Stimulated activated CD8-positive, alpha-beta memory T cell treated with anti-CD3 and anti-CD28 coated beads, Interleukin-15, amount 100 ng/mL, for 24 hours (primary cell): Measurements from ENCODE around the gene FKBP2.

Source experiments
- DNase-seq: peaks from one replicate; pipeline ENCODE4 v3.0.0-alpha.2; 2020; ENCODE audit warnings: low read depth

The FKBP2 gene

GRCh38 chr11:64219755-64220154, 21.1 kb upstream of the FKBP2 start:
- DNase-seq: no peak

GRCh38 chr11:64220271-64220670, 20.6 kb upstream of the FKBP2 start:
- DNase-seq: no peak

- no peak for DNase-seq
Measured at GRCh38 chr11:64220798-64221197, 20.1 kb upstream of the FKBP2 start.

- DNase-seq: no peak
Measured at GRCh38 chr11:64222651-64223000, 18.3 kb upstream of the FKBP2 start.

- no peak for DNase-seq
Measured at GRCh38 chr11:64223001-64223651, 17.8 kb upstream of the FKBP2 start.

GRCh38 chr11:64224151-64224890, 16.6 kb upstream of the FKBP2 start:
- DNase-seq: no peak

- DNase-seq: no peak
Measured at GRCh38 chr11:64224891-64225607, 15.8 kb upstream of the FKBP2 start.

GRCh38 chr11:64225608-64226506, 15.0 kb upstream of the FKBP2 start, which contains the start of the genes NUDT22 and TRPT1:
Gene NUDT22 (plus strand): TSS chr11:64226274. CDS start chr11:64226653, 379 bp downstream.
Gene TRPT1 (minus strand): TSS chr11:64226186. CDS start chr11:64225860, 326 bp downstream.
- DNase-seq: peak; percentile 93

GRCh38 chr11:64226507-64227051, 14.3 kb upstream of the FKBP2 start:
- DNase-seq: no peak

GRCh38 chr11:64227405-64227956, 13.4 kb upstream of the FKBP2 start:
- no peak for DNase-seq

- DNase-seq: no peak
Measured at GRCh38 chr11:64229090-64229743, 11.7 kb upstream of the FKBP2 start.

GRCh38 chr11:64229744-64230170, 11.1 kb upstream of the FKBP2 start:
- DNase-seq: no peak

- DNase-seq: peak; percentile 68
Measured at GRCh38 chr11:64230171-64230984, 10.5 kb upstream of the FKBP2 start, which contains the start of gene DNAJC4. Gene DNAJC4 (plus strand): TSS chr11:64230548. CDS start chr11:64230855, 307 bp downstream.

- no peak for DNase-seq
Measured at GRCh38 chr11:64230985-64231365, 9.9 kb upstream of the FKBP2 start.

GRCh38 chr11:64231546-64231945, 9.3 kb upstream of the FKBP2 start:
- no peak for DNase-seq

- DNase-seq: no peak
Measured at GRCh38 chr11:64232182-64232966, 8.5 kb upstream of the FKBP2 start.

- no peak for DNase-seq
Measured at GRCh38 chr11:64232967-64233315, 8.0 kb upstream of the FKBP2 start.

- peak; percentile 42 for DNase-seq
Measured at GRCh38 chr11:64233913-64234586, 6.8 kb upstream of the FKBP2 start, which contains the start of gene VEGFB. Gene VEGFB (plus strand): TSS chr11:64234584. CDS start chr11:64234834, 250 bp downstream.
